Activated T-cell treated with anti-CD3 and anti-CD28 coated beads, Interleukin-2, amount 50 U/mL, for 24 hours (primary cell): ENCODE measurements around the gene SLC35F1.

Experiments
- DNase-seq: peaks from one replicate; pipeline ENCODE4 v3.0.0-alpha.2; 2020
- H3K27ac Mint-ChIP-seq: 2 replicates; pipeline ENCODE4 v1.8.0; 2020; ENCODE audit warnings: mild to moderate bottlenecking, mixed read lengths
- H3K27me3 Mint-ChIP-seq: 2 replicates; pipeline ENCODE4 v1.8.0; 2020; ENCODE audit warnings: mixed read lengths
- H3K36me3 Mint-ChIP-seq: 2 replicates; pipeline ENCODE4 v1.8.0; 2020; ENCODE audit warnings: low read depth, mixed read lengths
- H3K4me1 Mint-ChIP-seq: 2 replicates; pipeline ENCODE4 v1.8.0; 2020; ENCODE audit warnings: low read depth, mixed read lengths
- H3K4me3 Mint-ChIP-seq: 2 replicates; pipeline ENCODE4 v1.8.0; 2020; ENCODE audit warnings: mild to moderate bottlenecking, moderate library complexity, mixed read lengths
- H3K9me3 Mint-ChIP-seq: 2 replicates; pipeline ENCODE4 v1.8.0; 2020; ENCODE audit warnings: mixed read lengths

Gene SLC35F1

GRCh38 chr6:118097576-118097975, 190.5 kb downstream of the SLC35F1 start:
- Mint-ChIP-seq H3K4me1 (no peaks in the 10 kb centered on the region), H3K27ac (no peak overlapping the region), H3K27me3 (no peaks in the 10 kb centered on the region), H3K9me3 (no peaks in the 10 kb centered on the region), H3K36me3 (no peaks in the 10 kb centered on the region), H3K4me3 (no peak overlapping the region)
- DNase-seq = no peak

GRCh38 chr6:118100717-118101116, 193.7 kb downstream of the SLC35F1 start:
- peaks cover 2% of the 10 kb centered on the region for H3K27me3 Mint-ChIP-seq
- no peaks in the 10 kb centered on the region for H3K4me1 Mint-ChIP-seq
- no peak overlapping the region for H3K27ac Mint-ChIP-seq

DNA sequence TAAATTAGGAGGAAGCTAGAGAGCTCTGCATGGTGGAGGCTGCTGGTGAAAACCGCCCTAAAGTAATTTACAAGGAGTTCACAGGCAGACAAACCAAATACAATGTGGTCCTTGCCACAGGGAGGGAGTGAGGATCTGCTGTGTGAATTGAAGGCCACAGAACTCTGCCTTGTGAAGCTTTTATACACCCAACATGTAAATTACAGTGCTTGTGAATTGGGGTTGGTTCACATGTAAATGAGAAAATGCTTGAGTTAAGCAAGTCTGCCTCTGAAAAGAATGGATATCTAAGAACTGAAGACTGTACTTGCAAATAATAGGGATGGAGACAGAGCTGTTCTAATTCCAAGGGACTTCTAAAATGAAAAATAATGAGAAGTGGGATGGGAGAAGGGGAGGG, 194.2 kb downstream of the SLC35F1 start:
- Mint-ChIP-seq H3K27me3 (peaks cover 2% of the 10 kb centered on the region), H3K36me3 (no peaks in the 10 kb centered on the region), H3K4me3 (no peak overlapping the region), H3K4me1 (no peaks in the 10 kb centered on the region), H3K27ac (no peak overlapping the region), H3K9me3 (no peaks in the 10 kb centered on the region)
- DNase-seq = no peak

More at GRCh38 chr6:118100717-118101116, 193.7 kb downstream of the SLC35F1 start:
- DNase-seq = no peak
- H3K36me3 Mint-ChIP-seq = no peaks in the 10 kb centered on the region
- no peaks in the 10 kb centered on the region for H3K9me3 Mint-ChIP-seq
- no peak overlapping the region for H3K4me3 Mint-ChIP-seq

- no peak for DNase-seq
- H3K27me3 Mint-ChIP-seq = peaks cover 2% of the 10 kb centered on the region
- H3K27ac Mint-ChIP-seq = no peak overlapping the region
- H3K9me3 Mint-ChIP-seq = no peaks in the 10 kb centered on the region
- H3K4me3 Mint-ChIP-seq = no peak overlapping the region
- no peaks in the 10 kb centered on the region for H3K36me3 Mint-ChIP-seq
- H3K4me1 Mint-ChIP-seq = no peaks in the 10 kb centered on the region
Observed at GRCh38 chr6:118101831-118102345, 194.8 kb downstream of the SLC35F1 start.

DNA sequence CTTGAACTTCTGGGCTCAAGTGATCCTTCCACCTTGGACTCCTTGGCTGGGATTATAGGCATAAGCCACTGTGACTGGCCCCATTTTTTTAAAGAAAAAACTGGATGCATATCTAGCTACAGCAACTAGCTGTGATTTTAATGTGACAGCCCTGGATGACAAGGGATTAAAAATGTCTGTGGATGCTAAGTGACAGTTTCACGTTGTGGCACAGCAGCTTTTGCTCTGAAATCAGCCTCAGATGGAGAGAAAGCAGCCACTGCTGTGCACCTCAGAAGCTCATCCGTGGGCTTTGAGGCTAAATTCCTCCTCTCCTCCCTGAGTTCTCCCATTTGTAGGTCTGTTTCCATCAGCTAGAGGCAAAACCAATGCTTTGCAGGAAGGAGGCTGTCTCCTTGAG, 195.3 kb downstream of the SLC35F1 start:
- no peak overlapping the region for H3K27ac Mint-ChIP-seq

GRCh38 chr6:118103381-118104146, 196.5 kb downstream of the SLC35F1 start:
- H3K27me3 Mint-ChIP-seq = peaks cover 2% of the 10 kb centered on the region
- H3K27ac Mint-ChIP-seq = no peak overlapping the region
- H3K36me3 Mint-ChIP-seq = no peaks in the 10 kb centered on the region
- no peak overlapping the region for H3K4me3 Mint-ChIP-seq
- H3K9me3 Mint-ChIP-seq = no peaks in the 10 kb centered on the region
- DNase-seq = no peak
- H3K4me1 Mint-ChIP-seq = no peaks in the 10 kb centered on the region

More for the DNA sequence above, 195.3 kb downstream of the SLC35F1 start:
- H3K9me3 Mint-ChIP-seq = no peaks in the 10 kb centered on the region
- H3K4me3 Mint-ChIP-seq = no peak overlapping the region
- no peak for DNase-seq
- no peaks in the 10 kb centered on the region for H3K4me1 Mint-ChIP-seq
- peaks cover 2% of the 10 kb centered on the region for H3K27me3 Mint-ChIP-seq
- no peaks in the 10 kb centered on the region for H3K36me3 Mint-ChIP-seq

GRCh38 chr6:118122161-118122725, 215.2 kb downstream of the SLC35F1 start:
- H3K27me3 Mint-ChIP-seq = peaks cover 5% of the 10 kb centered on the region
- no peaks in the 10 kb centered on the region for H3K36me3 Mint-ChIP-seq
- H3K4me3 Mint-ChIP-seq = no peak overlapping the region
- H3K9me3 Mint-ChIP-seq = no peaks in the 10 kb centered on the region
- no peak overlapping the region for H3K27ac Mint-ChIP-seq
- peaks cover 6% of the 10 kb centered on the region for H3K4me1 Mint-ChIP-seq
- no peak for DNase-seq

DNA sequence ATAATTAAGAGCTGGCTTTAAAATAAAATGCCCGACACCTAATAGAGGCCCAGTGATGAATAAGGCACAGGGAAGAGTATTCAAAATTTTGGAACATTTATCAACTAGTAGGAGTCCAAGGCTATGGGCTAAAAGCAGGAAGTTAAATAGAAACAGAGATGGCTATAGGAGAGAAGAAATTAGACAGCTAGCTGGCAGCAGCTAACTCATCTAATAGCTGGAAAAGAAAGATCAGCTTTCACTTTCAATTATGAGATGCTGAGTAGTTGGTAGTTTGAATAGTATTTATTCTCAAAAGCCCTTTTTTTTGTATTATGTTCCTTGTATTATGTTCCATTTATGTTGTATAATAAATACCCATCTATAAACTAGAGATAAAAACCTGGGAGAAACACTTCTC, 215.7 kb downstream of the SLC35F1 start:
- Mint-ChIP-seq H3K4me3 (no peak overlapping the region), H3K27ac (no peak overlapping the region), H3K9me3 (no peaks in the 10 kb centered on the region), H3K4me1 (peaks cover 6% of the 10 kb centered on the region), H3K27me3 (peaks cover 5% of the 10 kb centered on the region), H3K36me3 (no peaks in the 10 kb centered on the region)
- DNase-seq = no peak

DNA sequence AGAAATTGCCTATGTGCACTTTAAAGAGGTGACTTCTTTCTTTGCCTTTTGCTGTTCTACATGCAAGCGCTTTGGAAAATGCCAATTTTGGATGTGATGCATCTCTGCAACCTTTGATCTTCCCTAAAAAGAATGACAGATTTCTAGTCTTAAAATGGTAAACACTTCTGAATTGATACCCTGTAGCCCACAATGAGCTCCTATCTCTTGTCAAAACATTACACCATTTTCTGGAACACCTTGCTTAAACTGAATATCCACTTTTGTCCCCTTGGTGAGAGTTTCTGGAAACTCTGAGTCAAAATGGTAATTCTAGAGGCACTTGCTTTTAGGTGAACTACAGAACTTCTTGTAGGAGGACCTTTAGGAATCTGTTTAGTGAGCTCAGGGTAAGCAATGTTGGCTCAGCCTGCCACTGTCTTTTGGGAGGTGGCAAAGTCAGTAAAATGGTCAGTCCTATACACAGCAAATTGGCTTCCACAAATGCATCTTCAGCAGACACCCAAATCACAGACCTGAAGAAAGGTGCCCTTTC, 216.5 kb downstream of the SLC35F1 start:
- Mint-ChIP-seq H3K4me3 (no peak overlapping the region), H3K27ac (no peak overlapping the region), H3K4me1 (peaks cover 6% of the 10 kb centered on the region), H3K36me3 (no peaks in the 10 kb centered on the region), H3K9me3 (no peaks in the 10 kb centered on the region), H3K27me3 (peaks cover 5% of the 10 kb centered on the region)
- no peak for DNase-seq

- Mint-ChIP-seq H3K36me3 (no peaks in the 10 kb centered on the region), H3K9me3 (no peaks in the 10 kb centered on the region), H3K4me1 (peaks cover 6% of the 10 kb centered on the region), H3K27me3 (peaks cover 3% of the 10 kb centered on the region), H3K4me3 (no peak overlapping the region), H3K27ac (no peak overlapping the region)
- no peak for DNase-seq
Observed at GRCh38 chr6:118124851-118125250, 217.8 kb downstream of the SLC35F1 start.

DNA sequence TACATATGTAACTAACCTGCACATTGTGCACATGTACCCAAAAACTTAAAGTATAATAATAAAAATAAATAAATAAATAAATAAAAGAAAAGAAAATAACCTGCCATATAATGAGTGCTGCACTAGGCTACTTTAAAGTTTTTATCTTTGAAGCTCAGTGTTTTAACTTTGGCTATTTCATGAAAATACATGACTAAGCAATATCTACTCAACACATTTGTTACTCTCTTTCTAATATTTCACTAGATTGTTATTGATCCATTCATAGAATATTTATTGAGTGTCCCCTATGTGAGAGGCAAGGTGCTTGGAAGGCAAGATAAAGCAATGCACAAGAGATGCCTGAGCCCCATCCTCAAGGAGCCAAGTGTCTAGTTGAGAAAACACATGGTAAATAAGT, 221.7 kb downstream of the SLC35F1 start:
- Mint-ChIP-seq H3K4me3 (no peak overlapping the region), H3K4me1 (no peaks in the 10 kb centered on the region), H3K9me3 (no peaks in the 10 kb centered on the region), H3K27me3 (peaks cover 3% of the 10 kb centered on the region), H3K36me3 (no peaks in the 10 kb centered on the region), H3K27ac (no peak overlapping the region)
- DNase-seq = no peak

DNA sequence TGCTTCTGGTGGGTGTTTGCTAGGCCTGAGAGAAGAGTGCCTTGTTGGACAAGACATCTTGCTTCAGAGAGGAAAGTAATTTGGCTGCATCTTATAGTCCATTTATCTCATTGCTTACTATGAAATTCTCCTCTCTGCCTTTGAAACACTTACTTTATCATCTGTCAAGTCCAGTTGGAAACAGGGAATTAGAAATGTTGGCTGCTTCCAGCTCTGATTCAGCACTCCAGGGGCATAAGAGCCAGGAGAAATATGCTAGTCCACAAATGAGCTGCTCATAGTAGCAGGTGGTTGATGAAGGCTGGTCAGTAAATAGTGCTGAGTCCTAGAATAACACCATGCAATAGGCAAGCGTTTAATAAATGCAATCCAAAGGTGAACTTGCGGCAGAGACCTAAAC, 227.1 kb downstream of the SLC35F1 start:
- no peak for DNase-seq
- H3K4me3 Mint-ChIP-seq = no peak overlapping the region
- H3K9me3 Mint-ChIP-seq = no peaks in the 10 kb centered on the region
- H3K27me3 Mint-ChIP-seq = peaks cover 3% of the 10 kb centered on the region
- no peaks in the 10 kb centered on the region for H3K36me3 Mint-ChIP-seq
- H3K4me1 Mint-ChIP-seq = no peaks in the 10 kb centered on the region
- no peak overlapping the region for H3K27ac Mint-ChIP-seq

DNA sequence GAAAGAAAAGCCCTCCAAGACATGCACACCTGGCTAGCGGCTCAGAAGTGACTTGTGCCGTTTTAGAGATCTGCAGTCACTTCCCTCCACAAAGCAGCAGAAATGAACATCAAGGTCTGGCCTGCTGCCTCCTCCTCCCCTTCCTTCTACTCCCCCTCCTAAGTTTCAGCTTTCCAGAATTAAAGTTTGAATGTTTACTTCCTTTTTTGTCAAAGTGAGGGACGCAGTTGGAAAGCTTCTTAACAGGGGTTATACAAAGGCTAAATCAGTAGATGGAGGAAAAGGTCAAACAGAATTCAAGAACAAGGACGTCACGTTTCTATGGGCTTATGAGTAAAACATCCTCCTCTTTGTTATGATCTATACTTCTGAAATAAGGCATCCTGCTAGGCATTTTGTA, 227.7 kb downstream of the SLC35F1 start:
- Mint-ChIP-seq H3K4me1 (no peaks in the 10 kb centered on the region), H3K4me3 (no peak overlapping the region), H3K36me3 (no peaks in the 10 kb centered on the region), H3K27ac (no peak overlapping the region), H3K27me3 (peaks cover 3% of the 10 kb centered on the region), H3K9me3 (no peaks in the 10 kb centered on the region)
- no peak for DNase-seq

- Mint-ChIP-seq H3K9me3 (no peaks in the 10 kb centered on the region), H3K27ac (no peak overlapping the region), H3K4me1 (no peaks in the 10 kb centered on the region), H3K36me3 (no peaks in the 10 kb centered on the region), H3K4me3 (no peak overlapping the region), H3K27me3 (peaks cover 3% of the 10 kb centered on the region)
- DNase-seq = no peak
Observed at GRCh38 chr6:118135371-118135770, 228.3 kb downstream of the SLC35F1 start.

DNA sequence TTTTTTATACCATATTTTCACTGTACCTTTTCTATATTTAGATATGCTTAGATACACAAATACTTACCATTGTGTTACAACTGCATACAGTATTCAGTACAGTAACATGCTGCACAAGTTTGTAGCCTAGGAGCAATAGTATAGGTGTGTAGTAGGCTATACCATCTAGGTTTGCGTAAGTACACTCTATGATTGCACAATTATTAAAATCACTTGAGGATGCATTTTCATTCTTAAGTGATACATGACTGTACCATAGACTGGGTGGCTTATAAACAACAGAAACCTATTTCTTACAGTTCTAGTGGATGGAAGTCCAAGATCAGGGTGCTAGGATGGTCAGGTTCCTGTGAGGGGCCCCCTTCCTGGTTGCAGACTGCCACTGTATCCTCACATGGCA, 234.1 kb downstream of the SLC35F1 start:
- Mint-ChIP-seq H3K27ac (no peak overlapping the region), H3K27me3 (peaks cover 6% of the 10 kb centered on the region), H3K4me3 (no peak overlapping the region), H3K36me3 (no peaks in the 10 kb centered on the region), H3K9me3 (no peaks in the 10 kb centered on the region), H3K4me1 (no peaks in the 10 kb centered on the region)
- no peak for DNase-seq
